ENCODE measurements around the gene KRT27. TPM values are rescaled to one million over a fixed set of nuclear protein-coding genes. Genes with fewer than 3 reads are reported as not detected.
A peak's percentile ranks its signal among the peaks of the same experiment; 100 is the strongest.

KRT27 gene
- polyA plus RNA-seq, 4 donors = 0.05 TPM; not detected in 3

- DNase-seq (ENCODE audit: low read depth in 4 of 4, low spot score in 3 of 4) = no peak
These were observed 30.3 kb upstream of the KRT27 start for GRCh38 chr17:40812639-40813038.

GRCh38 chr17:40810494-40810893 lies 28.1 kb upstream of the KRT27 start:
- DNase-seq (ENCODE audit: low read depth in 4 of 4, low spot score in 3 of 4) = no peak

- no peak for DNase-seq (ENCODE audit: low read depth in 4 of 4, low spot score in 3 of 4)
These were observed 27.5 kb upstream of the KRT27 start for GRCh38 chr17:40809721-40810421.

GRCh38 chr17:40806131-40806530 lies 23.8 kb upstream of the KRT27 start:
- no peak for DNase-seq (ENCODE audit: low read depth in 4 of 4, low spot score in 3 of 4)

GRCh38 chr17:40803617-40804082 lies 21.3 kb upstream of the KRT27 start:
- no peak for DNase-seq (ENCODE audit: low read depth in 4 of 4, low spot score in 3 of 4)

- DNase-seq (ENCODE audit: low read depth in 4 of 4, low spot score in 3 of 4) = no peak
These were observed 18.8 kb upstream of the KRT27 start for GRCh38 chr17:40801157-40801556.

GRCh38 chr17:40800381-40800780 lies 18.0 kb upstream of the KRT27 start:
- DNase-seq (ENCODE audit: low read depth in 4 of 4, low spot score in 3 of 4) = no peak

- no peak for DNase-seq (ENCODE audit: low read depth in 4 of 4, low spot score in 3 of 4)
These were observed 17.5 kb upstream of the KRT27 start, which contains the start of gene KRT28 for GRCh38 chr17:40799859-40800258. Gene KRT28, minus strand, starts transcription at chr17:40799959. Its CDS starts 66 bp downstream, at chr17:40799893.

GRCh38 chr17:40796846-40797245 lies 14.5 kb upstream of the KRT27 start:
- DNase-seq (ENCODE audit: low read depth in 4 of 4, low spot score in 3 of 4) = no peak

GRCh38 chr17:40795019-40795667 lies 12.8 kb upstream of the KRT27 start:
- no peak for DNase-seq (ENCODE audit: low read depth in 4 of 4, low spot score in 3 of 4)

GRCh38 chr17:40794466-40794865 lies 12.1 kb upstream of the KRT27 start:
- no peak for DNase-seq (ENCODE audit: low read depth in 4 of 4, low spot score in 3 of 4)

GRCh38 chr17:40793832-40794231 lies 11.5 kb upstream of the KRT27 start:
- no peak for DNase-seq (ENCODE audit: low read depth in 4 of 4, low spot score in 3 of 4)

GRCh38 chr17:40791787-40792436 lies 9.6 kb upstream of the KRT27 start:
- DNase-seq (ENCODE audit: low read depth in 4 of 4, low spot score in 3 of 4) = peak in 2 of 4 donors; percentile 20 to 25

GRCh38 chr17:40791111-40791510 lies 8.8 kb upstream of the KRT27 start:
- no peak for DNase-seq (ENCODE audit: low read depth in 4 of 4, low spot score in 3 of 4)

- no peak for DNase-seq (ENCODE audit: low read depth in 4 of 4, low spot score in 3 of 4)
These were observed 3.0 kb downstream of the KRT27 start for GRCh38 chr17:40779181-40779909.

GRCh38 chr17:40778461-40778860 lies 3.9 kb downstream of the KRT27 start:
- no peak for DNase-seq (ENCODE audit: low read depth in 4 of 4, low spot score in 3 of 4)

GRCh38 chr17:40777971-40778370 lies 4.4 kb downstream of the KRT27 start:
- DNase-seq (ENCODE audit: low read depth in 4 of 4, low spot score in 3 of 4) = no peak

- DNase-seq (ENCODE audit: low read depth in 4 of 4, low spot score in 3 of 4) = no peak
These were observed 4.9 kb downstream of the KRT27 start for GRCh38 chr17:40777459-40777858.

- DNase-seq (ENCODE audit: low read depth in 4 of 4, low spot score in 3 of 4) = peak in 1 of 4 donors; percentile 9
These were observed 6.4 kb downstream of the KRT27 start for GRCh38 chr17:40775945-40776344.

- DNase-seq (ENCODE audit: low read depth in 4 of 4, low spot score in 3 of 4) = no peak
These were observed 10.2 kb downstream of the KRT27 start, which contains the start of gene KRT26 for GRCh38 chr17:40772101-40772500. Gene KRT26, minus strand, starts transcription at chr17:40772201. Its CDS starts 88 bp downstream, at chr17:40772113.

- no peak for DNase-seq (ENCODE audit: low read depth in 4 of 4, low spot score in 3 of 4)
These were observed 16.7 kb downstream of the KRT27 start for GRCh38 chr17:40765657-40766056.

Data from right renal pelvis (tissue), 4 donors.